Activated T-cell treated with anti-CD3 and anti-CD28 coated beads for 4 hours (primary cell): Measurements from ENCODE around the gene ETNK2.
"Not testable (repeated sequence)": the region's sequence is repeated elsewhere in the genome, so short reads cannot be mapped to it uniquely, and the experiment has no call there.

Source experiments
- DNase-seq: peaks from one replicate; pipeline ENCODE4 v3.0.0-alpha.2; 2020

The ETNK2 gene

DNA sequence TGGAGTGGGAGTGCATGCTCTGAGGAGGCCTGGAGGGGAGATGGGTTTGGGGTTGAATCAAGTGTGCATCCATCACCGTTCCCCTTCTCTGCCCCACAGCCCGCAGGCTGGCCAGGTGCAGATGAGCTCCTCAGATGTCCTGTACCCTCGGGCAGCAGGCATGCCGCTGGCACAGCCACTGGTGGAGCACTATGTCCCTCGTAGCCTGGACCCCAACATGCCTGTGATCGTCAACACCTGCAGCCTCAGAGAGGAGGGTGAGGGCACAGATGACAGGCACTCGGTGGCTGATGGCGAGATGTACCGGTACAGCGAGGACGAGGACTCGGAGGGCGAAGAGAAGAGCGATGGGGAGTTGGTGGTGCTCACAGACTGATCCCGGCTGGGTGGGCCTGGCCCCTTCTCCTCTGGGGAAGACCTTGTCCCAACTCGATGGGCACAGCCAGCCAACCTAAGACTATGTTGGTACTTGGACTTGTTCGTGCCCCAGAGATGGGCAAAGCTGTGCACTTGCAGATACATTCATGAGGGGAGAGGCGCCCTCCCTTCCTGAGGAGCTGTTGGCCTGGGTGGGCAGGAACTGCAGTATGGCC is 26.0 kb downstream of the ETNK2 start:
- DNase-seq = no peak

DNA sequence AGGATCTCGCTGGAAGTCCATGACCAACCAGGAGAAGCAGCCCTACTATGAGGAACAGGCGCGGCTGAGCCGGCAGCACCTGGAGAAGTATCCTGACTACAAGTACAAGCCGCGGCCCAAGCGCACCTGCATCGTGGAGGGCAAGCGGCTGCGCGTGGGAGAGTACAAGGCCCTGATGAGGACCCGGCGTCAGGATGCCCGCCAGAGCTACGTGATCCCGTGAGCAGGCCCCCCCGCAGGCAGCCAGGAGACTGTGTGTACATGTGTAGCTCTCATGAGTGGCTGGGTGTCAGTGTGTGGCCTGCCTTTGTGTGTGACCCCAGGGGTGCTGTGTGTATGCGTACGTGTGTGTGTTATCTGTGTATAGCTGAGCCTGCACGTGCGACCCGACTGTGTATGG is 27.2 kb downstream of the ETNK2 start:
- DNase-seq = no peak

DNA sequence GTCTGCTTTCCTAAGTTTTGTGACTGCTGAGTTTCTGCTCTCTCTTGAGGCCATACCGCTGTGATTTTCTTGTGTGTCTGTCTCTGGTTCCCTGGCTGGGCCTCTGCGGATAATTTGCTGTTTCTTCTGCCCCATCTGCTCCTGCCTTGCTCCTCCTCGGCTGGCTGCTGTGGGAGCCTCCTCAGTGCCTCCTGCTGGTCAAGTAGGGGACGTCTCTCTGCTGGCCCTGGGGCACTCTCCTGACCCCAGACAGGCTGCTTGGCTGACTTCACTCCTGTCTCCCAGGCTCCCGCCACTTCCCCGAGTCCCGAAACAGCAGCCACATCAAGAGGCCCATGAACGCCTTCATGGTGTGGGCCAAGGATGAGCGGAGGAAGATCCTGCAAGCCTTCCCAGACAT is 28.5 kb downstream of the ETNK2 start:
- no peak for DNase-seq

DNA sequence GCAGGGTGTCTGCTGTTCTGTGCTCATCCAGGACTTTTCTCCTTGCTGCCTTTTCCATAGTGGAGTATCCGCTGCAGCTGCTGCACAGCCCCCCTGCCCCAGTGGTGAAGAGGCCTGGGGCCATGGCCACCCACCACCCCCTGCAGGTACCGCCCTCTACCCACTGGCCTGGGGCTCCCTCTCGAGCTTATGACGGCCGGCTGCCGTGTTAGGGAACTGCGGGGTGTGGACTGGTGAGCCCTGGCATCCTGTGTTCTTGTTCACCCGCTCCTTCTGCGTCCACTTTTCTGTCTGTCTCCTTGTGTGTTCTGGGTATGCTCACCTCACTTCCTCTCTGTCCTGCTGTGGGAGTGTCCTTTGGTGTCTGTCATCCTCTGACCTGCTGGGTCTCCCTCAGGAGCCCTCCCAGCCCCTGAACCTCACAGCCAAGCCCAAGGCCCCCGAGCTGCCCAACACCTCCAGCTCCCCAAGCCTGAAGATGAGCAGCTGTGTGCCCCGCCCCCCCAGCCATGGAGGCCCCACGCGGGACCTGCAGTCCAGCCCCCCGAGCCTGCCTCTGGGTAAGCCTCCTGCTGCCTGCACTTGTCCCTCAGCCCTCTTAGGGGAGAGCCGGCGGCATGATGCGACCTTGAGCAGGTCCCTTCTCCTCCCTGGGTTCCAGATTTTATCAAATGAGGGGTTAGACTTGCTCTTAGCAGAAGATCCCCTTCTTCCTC is 29.8 kb downstream of the ETNK2 start:
- DNase-seq = no peak

DNA sequence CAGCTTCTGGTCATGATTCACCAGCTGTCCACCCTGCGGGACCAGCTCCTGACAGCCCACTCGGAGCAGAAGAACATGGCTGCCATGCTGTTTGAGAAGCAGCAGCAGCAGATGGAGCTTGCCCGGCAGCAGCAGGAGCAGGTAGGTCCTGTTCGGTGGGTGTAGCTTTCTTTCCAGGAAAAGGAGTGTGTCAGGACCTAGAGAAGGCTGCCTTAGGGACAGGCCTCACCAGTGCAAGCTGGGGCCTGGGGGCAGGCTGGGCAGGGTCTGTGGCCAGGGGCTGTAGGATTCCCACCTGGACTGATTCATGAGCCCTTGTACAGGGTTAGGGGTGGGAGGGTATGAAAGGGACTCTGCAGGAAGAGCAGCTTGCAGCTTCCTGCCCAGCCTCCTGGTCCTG is 35.3 kb downstream of the ETNK2 start:
- no peak for DNase-seq

DNA sequence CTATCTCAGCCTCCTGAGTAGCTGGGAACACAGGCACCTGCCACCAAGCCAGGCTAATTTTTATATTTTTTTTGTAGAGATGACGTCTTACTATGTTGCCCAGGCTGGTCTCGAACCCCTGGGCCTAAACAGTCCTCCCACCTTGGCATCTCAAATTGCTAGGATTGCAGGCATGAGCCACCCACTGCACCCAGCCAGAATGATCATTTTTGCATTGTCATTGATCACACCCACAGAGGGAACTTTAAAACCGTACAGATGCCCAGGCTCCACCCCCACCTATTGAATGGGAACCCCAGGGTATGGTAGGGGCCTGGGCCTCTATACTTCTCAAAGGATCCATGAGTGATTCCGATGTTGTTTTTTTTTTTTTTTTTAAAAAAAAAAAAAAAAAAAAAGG is 36.7 kb downstream of the ETNK2 start:
- DNase-seq = no peak

DNA sequence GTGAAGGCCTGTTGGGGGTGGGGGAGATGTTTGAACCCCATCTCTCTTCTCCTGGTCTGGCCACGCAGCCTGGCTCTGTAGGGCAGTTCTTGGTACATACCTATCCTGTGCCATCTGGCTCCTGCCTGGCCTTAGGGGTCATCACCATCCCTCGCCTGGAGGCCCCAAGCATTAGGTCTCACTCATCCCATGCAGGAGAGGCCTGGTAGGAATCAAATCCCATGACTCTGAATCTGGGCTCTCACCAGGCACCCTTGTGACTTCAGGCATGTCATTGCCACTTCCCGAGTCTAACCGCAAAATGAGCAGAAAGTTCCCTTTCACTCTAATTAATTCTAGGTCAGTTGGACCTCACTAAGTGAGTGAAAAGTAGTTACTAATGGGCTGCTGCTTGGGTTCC is 37.2 kb downstream of the ETNK2 start:
- DNase-seq = no peak

DNA sequence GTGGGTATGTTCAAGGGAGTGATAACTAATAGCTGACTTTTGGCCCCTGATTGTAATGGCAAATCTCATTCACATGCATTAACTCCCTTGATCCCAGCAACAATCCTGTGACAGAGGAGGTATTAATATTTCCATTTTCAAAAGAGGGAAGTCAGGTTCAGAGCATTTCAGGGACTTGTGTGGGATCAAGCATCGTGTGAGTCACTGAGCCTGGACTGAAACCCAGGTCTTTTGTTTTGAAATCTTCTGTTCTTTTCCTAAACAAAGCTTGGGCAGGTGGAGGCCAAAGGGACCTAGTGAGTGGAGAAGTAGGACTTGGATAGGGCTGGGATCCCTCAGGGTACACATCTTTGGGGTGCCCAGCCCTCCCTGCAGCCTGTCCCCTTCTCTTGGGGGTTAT is 37.9 kb downstream of the ETNK2 start:
- DNase-seq = no peak

DNA sequence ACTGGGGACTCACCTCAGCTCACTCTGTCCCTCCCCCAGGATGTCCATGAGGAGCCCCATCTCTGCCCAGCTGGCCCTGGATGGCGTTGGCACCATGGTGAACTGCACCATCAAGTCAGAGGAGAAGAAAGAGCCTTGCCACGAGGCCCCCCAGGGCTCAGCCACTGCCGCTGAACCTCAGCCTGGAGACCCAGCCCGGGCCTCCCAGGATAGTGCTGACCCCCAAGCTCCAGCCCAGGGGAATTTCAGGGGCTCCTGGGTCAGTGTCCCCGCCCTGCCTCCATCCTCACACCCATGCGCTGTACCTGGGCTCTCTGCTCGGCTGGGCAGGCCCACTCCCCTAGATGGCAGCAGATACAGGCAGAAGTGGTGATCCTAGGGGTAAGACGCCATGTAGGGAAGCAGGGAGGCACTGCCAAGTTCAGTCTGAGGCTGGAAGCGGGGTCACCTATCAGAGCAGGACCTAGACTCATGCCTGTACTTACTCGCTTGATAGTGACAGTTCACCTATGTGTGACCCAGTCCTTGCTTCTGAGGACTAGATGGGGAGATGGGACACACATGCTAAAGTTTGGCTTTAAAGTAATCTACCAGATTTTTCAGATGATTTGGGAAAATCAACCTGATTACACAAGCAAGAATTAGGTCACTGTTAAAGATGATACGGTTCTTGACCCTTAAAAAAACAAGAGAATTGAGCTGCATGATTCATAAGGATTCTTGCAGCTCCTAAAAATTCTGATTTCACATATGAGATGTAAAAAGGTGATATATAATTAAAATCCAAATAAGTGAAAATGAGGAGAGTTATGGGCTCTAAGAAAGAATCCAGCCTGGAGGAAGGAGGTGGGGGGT is 38.7 kb downstream of the ETNK2 start:
- DNase-seq = no peak

DNA sequence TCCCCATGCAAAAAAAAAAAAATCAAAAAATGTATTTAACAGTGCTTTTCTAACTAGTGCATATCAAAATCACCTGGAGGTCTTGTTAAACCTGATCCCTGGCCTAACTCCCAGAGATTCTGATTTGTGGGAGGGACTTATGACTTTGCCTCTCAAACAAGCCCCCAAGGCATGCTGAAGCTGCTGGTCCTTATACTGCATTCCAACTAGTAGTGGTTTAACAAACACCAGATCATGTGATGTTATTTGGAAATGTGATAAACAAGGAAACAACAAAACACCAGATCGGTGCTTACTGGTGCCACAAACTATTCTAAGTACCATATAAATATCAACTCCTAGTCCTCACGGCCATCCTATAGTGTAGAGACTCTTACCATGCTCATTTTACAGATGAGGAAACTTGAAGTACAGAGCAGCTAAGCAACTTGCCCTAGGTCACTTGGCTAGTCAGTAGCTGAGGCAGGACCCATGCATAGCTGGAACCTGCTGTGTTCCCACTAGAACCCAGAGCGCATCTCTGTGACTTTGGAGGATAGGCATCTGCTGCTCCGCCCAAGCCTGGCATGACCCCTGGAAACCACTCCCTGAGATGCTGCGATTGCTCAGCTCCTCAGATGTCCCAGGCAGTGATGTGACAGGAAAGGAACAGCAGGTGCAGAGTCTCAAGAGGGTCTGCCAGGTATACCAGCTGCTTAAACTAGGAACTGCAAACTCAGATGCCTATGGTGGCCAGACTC is 40.8 kb downstream of the ETNK2 start:
- no peak for DNase-seq

DNA sequence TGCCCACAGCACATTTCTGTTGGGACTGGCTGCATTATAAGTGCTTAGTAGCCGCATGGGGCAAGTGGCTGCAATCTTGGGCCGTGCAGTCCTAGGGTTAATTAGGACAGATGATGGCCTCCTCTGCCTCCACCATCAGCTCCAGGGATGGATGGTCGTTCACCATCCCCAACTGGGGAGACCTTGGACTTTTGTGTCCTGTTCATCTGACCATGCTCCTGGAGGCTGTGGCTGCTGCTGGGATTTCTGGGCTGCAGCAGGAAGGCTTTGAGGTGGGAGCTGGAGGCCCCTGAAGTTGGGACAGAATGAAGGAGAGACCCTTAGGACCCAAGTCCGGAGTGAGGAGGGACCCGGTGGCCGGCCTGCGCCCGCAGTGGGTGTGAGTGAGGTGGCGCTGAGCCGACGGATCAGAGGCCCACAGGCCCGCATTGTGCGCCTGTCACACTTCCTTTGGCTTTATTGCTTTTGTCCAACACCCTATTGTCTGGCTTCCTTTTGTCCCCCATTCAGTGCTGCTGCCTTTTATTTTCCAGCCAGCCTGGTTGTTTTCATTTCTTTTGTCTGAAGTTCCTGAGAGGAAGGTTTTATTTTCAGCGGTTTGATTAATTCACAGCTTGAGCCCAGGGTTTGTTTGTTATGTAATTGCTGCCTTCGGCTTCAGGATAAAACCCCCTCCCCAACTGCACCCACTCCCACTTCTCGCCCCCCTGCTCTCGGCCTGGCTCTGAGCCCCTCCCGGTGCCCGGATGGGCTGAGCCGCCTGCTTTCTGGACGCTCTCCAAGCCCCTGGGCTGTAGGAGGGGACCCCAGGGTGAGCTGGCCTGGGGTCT is 43.3 kb downstream of the ETNK2 start:
- DNase-seq = no peak

DNA sequence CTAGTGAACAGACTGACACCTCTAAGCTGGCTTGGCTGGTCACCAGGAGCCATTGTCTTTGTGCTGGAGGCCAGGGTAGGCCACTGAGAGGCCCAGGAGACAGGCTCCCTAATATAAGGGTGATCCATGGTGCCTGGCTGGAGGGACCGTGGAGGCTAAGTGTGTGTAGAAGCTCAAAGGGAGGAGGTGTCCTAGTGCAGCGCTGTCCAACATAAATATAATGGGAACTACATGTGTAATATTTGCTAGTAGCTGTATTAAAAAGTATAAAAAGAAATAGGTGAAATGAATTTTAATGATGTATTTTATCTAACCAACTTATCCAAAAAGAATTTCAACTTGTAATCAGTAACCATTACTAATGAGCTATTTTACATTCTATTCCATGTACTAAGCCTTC is 44.0 kb downstream of the ETNK2 start:
- DNase-seq = no peak

DNA sequence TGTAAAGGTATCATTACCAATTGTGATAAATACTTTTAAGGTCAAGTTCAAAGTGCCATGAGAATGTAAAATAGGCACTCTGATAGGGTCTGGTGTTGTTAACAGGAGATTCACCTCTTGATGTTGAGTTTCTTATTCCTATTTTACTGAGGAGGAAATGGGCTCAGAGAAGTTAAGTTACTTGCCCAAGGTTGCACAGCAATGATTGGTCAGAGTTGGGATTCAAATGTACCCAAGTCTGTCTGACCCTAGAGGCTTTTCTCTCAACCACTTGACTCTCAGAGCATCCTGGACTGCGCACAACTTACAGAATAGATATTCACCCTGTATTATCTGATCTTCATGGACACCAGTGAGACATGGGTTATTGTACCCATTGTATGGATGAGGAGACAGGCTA is 45.0 kb downstream of the ETNK2 start:
- no peak for DNase-seq

DNA sequence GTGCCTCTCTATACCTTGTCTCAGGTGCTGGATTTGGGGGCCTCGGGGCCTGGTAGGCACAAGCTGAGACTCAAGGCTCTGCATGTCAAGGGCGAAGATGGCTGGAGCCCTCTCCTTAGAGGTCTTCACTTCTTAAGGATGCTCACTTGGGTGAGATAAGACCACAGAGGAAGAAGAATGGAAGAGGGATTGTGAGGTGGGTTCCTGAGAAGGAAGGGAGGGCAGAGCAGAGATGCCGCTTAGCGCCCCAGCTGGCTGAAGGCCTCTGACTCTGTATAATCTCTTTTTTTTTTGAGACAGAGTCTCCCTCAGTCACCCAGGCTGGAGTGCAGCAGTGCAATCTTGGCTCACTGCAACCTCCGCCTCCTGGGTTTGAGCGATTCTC is 46.7 kb downstream of the ETNK2 start:
- DNase-seq = no peak

DNA sequence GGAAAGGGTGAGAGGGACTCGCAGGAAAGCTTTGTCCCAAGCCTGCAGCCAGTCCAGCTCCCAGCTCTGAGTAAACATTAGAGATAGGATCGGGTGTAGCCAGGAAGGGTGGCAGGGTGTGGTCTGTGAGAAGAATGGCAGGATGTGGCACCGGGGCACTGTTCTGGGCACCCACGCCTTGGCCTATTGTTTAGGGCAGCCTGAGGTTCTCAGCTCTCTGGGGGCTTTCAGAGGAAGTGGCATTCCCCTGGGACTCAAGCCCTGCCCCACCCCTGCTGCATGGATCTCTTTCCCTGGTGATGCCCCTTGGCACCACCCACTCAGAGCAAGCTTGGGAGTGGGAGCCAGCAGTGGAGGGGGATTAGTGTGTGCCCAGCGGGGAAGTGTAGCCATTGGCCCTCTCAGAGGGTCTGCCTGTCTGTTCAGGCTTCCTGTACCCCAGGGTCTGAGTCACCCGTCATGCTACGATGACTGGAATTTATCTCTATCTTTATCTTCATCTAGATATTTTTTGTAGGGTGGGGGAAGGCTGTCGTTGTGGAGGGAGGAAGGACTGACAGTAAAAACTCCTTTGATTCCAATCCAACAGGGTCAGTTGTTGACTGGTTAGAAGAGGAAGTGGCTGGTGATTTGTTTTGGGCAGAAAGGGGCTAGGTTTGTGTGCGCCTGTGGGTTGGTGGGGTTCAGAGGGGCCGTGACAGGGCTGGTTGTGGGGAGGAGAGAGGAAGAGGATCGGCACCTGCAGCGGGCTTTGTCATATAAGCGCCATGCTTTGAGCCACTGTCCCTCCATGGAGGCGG is 47.3 kb downstream of the ETNK2 start:
- no peak for DNase-seq

DNA sequence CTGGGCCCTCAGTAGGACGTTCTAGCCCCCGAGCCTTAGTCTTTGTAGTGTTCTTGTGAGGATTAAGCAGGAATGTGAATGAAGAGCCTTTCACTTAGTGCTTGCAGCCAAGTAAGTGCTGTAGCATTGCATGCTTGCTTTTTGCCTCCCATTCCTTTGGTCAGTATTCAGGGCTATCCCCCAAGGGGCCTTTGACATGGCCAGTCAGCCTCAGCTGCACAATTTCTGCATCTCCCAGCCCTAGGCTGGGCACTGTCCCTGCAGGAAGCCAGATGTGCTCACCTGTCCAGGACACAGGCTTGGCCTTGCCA is 48.5 kb downstream of the ETNK2 start:
- no peak for DNase-seq

DNA sequence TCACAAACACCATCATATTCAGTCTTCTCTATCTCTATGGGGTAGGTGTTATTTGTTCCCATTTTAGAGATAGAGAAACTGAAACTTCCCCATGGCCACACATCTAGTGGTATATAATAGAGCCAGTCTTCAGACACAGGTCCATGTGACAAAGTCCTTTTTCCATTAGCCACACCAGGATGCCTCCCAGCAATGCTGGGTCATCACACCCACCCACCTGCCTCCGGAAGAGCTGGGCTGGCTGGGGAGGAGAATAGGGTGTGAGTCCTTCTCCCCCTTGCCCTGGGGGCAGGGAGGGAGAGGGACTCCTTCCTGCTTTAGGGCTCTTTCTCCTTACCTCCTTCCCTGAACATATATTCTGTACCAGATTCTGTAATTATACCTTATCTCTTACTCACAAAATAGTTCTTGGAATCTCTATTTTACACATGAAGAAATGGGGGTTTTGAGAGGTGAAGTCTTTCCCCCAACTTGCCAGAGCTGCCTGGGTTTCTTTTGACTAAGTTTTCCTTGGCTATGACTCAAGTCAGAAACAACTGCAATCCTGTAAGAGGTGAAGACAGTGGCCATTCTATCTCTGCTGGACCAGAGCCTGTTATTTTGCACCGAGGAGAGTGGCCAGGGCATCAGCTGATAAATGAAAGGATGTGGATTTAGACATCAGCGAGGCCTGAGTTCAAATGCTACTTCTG is 49.0 kb downstream of the ETNK2 start:
- DNase-seq = no peak

DNA sequence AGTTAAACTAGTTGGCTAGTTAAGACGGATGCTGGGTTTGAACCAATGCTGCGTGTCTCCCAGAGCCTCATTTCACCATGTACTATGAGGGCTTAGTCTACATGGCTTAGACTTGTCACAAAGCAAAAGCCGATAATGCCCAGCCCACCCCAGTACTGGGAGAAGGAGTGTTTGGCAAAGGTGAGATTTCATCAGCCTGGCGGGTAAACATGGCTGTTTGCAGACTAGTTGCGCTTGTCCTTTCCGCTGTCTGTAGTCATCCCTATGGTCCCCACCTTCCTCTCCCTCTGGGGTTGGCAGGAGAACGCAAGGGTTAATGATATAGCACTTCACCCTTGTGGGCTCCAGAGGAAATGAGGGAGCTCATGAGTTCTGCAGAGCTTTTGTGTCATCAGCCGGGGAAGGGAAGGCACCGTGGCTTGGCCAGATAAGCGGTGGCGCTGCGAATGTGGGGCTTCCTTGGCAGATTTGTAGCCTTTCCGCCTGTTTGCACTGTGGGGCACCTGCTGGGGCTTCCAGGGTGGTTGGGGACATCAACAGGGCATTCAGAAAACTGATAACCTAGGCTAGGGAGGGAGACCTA is 49.7 kb downstream of the ETNK2 start:
- no peak for DNase-seq

DNA sequence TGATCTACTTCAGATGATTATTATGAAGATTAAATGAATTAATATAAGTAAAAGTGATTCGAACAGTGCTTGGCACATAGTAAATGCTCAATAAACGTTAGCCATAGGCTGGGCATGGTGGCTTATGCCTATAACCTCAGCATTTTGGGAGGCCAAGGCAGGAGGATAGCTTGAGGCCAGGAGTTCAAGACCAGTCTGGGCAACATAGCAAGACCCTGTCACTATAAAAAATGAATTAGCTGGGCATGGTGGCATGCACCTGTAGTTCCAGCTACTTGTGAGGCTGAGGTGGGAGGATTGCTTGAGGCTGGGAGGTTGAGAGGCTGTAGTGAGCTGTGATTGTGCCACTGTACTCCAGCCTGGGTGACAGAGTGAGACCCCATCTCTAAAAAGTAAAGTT is 52.1 kb downstream of the ETNK2 start:
- DNase-seq = not testable (repeated sequence)

DNA sequence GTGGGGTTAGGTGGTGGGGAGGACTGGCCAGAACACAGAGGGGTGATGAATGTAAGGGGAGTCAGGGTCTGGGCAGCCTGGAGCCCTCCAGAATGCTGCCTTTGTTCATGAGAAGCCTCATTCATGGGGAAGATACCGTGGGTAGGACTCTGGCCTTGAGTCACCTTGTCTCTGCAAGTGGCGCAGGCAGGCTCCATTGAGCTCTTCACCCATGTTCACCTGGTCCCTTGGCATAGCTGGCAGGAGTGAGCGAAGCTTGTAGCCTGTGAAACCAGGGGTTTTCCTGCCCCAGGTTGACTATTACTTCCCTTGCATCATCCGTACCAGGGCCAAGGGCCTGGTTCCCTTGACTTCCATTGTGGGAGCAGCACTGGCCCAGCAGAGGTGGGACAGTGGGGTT is 53.2 kb downstream of the ETNK2 start:
- no peak for DNase-seq

DNA sequence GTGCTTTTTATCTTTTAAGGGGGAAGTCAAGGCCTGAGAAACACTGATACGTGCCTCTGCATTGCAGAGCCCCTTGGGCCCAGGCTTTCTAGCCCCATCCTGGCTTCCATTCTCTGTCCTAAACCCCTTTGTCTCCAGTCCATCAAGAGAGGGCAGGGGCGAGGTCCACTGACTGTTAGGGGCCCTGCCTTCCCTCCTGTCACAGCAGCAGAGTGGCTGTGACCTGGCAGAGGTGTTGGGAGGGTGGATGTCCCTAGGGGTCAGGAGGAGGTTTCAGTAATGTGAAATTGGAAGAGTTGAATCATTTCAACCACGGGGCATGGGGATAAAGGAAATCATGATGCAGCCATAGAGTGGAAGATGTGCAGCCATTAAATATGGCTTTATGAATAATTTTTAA is 54.9 kb downstream of the ETNK2 start:
- DNase-seq = no peak
